Measurements from ENCODE around the gene LONP1.

GRCh38 chr19:5681391-5682106 lies 38.4 kb downstream of the LONP1 start:
- TF ChIP-seq CTCF (IDR thresholded peaks at IDR 0.05): no peak
- no peak for TF ChIP-seq POLR2A (IDR thresholded peaks at IDR 0.05)

All from thyroid gland (tissue), 4 donors.